Karpas-422 (cell line): ENCODE results near the gene TPRG1. TPM values are rescaled to one million over a fixed set of nuclear protein-coding genes. Genes with fewer than 3 reads are reported as not detected.

Source experiments
- DNase-seq: peaks from one replicate; pipeline ENCODE4 v3.0.0-alpha.2; 2015
- H2AFZ ChIP-seq: fragments of 200-600 bp; sonication (generic); 2 replicates; pipeline ENCODE4 v1.6.1; 2014; ENCODE audit warnings: antibody characterized with exemption, low read length, mixed read lengths
- H3K27ac ChIP-seq: fragments of 200-600 bp; sonication (generic); 2 replicates; pipeline ENCODE4 v1.5.1; 2014; ENCODE audit warnings: mild to moderate bottlenecking, low read length, moderate library complexity
- H3K27me3 ChIP-seq: fragments of 200-600 bp; sonication (generic); 2 replicates; pipeline ENCODE4 v1.6.1; 2014; ENCODE audit warnings: low read length, mixed read lengths
- H3K36me3 ChIP-seq: fragments of 200-600 bp; sonication (generic); 2 replicates; pipeline ENCODE4 v1.6.1; 2014; ENCODE audit warnings: low read length, mixed read lengths; ENCODE audit not compliant: insufficient read depth
- H3K4me1 ChIP-seq: fragments of 200-600 bp; sonication (generic); 2 replicates; pipeline ENCODE4 v1.6.1; 2014; ENCODE audit warnings: mild to moderate bottlenecking, low read length, mixed read lengths
- H3K4me2 ChIP-seq: fragments of 200-600 bp; sonication (generic); 2 replicates; pipeline ENCODE4 v1.6.1; 2014; ENCODE audit warnings: low read length, low read depth, mild to moderate bottlenecking; ENCODE audit not compliant: poor library complexity, severe bottlenecking
- H3K4me3 ChIP-seq: fragments of 200-600 bp; sonication (generic); 2 replicates; pipeline ENCODE4 v1.5.1; 2014; ENCODE audit warnings: mild to moderate bottlenecking, antibody characterized with exemption, low read length, mixed read lengths
- H3K79me2 ChIP-seq: fragments of 200-600 bp; sonication (generic); 2 replicates; pipeline ENCODE4 v1.6.1; 2014; ENCODE audit warnings: mild to moderate bottlenecking, low read length, mixed read lengths
- H3K9ac ChIP-seq: fragments of 200-600 bp; sonication (generic); 2 replicates; pipeline ENCODE4 v1.6.0; 2014; ENCODE audit warnings: low read length
- H3K9me2 ChIP-seq: fragments of 200-600 bp; sonication (generic), shearing (Covaris generic); replicated peaks from 2 replicates; pipeline ENCODE4 v1.6.0; 2014; ENCODE audit warnings: mild to moderate bottlenecking, low read length, moderate library complexity; ENCODE audit not compliant: insufficient read depth
- H3K9me3 ChIP-seq: fragments of 300-700, 200-600 bp; sonication (generic); 2 replicates; pipeline ENCODE4 v1.6.1; 2014; ENCODE audit warnings: low read length, mixed read lengths
- H4K20me1 ChIP-seq: fragments of 200-600 bp; sonication (generic); 2 replicates; pipeline ENCODE4 v1.6.1; 2014; ENCODE audit warnings: mild to moderate bottlenecking, antibody characterized with exemption, low read length, low read depth; ENCODE audit not compliant: insufficient read depth
- total RNA-seq: library from RNA; depleted of rRNA; stranded (reverse); fragments of >200 nt; shearing (Covaris generic); gene quantifications from 2 replicates; pipeline ENCODE4 v1.2.3, GENCODE V29; 2014; ENCODE audit warnings: low replicate concordance

Gene TPRG1
- total RNA-seq, 1 experiment from 2014 or later = not detected

DNA sequence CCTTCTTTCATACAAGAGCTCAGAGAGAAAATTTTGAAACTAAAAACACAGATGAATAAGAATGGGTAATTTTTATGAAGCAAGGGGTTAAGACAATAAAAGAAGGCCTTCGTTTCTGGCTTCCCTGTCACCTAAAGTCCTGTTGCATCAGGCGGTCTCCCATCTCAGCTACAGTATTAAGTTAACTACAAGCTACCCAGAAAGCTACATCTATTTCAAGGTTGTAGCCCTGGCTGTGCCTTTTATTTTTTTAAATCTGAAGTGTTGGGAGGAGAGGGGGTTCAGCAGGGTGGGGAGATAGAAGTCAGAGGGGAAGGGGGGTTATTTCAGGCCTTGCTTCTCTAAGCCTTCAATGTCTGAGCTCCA lies 183.3 kb downstream of the TPRG1 start:
- DNase-seq = no peak
- Histone ChIP-seq H2AFZ (no peak overlapping the region), H3K9me2 (no peaks in the 10 kb centered on the region), H4K20me1 (no peaks in the 10 kb centered on the region), H3K9ac (no peak overlapping the region), H3K27me3 (no peaks in the 10 kb centered on the region), H3K27ac (no peak overlapping the region), H3K4me2 (no peak overlapping the region), H3K9me3 (no peaks in the 10 kb centered on the region), H3K4me1 (no peaks in the 10 kb centered on the region), H3K79me2 (no peaks in the 10 kb centered on the region), H3K36me3 (no peaks in the 10 kb centered on the region), H3K4me3 (no peak overlapping the region)

DNA sequence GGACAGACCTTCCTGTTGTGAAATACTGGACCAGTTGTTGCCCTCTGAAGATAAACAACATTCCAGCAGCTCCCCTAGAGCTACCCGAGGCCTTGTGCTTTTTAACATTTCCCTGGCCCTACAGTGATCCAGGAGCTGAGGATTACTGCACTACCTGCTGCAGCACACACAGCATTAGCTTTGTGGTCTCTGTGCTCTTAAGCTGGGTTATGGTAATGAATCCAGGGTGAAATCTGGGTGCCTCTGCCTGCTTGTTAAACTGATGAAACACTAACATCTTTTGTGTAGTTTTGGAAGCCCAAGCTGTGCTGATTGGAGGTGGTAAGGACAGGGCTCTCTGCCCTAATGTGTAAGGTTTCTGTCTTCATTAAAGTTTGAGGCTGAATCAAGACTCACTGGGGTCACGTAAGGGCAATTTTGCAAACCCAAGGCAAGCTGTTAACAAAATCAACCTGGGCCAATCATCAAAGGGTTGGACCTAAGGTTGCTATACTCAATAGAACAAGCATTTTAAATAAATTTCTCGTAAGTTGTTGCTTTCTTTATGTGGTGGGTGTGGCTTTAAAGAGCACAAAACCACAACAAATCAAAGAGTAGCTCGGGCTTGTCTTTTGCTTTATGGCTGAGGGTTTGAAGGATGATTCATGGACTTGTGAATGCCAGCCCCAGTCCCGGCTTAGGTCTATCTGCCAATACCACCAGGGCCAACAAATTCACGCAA lies 183.9 kb downstream of the TPRG1 start:
- Histone ChIP-seq H3K27ac (no peak overlapping the region), H3K36me3 (no peaks in the 10 kb centered on the region), H3K79me2 (no peaks in the 10 kb centered on the region), H3K4me2 (no peak overlapping the region), H2AFZ (no peak overlapping the region), H3K9ac (no peak overlapping the region), H3K4me3 (no peak overlapping the region), H3K9me3 (no peaks in the 10 kb centered on the region), H3K27me3 (no peaks in the 10 kb centered on the region), H4K20me1 (no peaks in the 10 kb centered on the region), H3K4me1 (no peaks in the 10 kb centered on the region), H3K9me2 (no peaks in the 10 kb centered on the region)
- DNase-seq = no peak

DNA sequence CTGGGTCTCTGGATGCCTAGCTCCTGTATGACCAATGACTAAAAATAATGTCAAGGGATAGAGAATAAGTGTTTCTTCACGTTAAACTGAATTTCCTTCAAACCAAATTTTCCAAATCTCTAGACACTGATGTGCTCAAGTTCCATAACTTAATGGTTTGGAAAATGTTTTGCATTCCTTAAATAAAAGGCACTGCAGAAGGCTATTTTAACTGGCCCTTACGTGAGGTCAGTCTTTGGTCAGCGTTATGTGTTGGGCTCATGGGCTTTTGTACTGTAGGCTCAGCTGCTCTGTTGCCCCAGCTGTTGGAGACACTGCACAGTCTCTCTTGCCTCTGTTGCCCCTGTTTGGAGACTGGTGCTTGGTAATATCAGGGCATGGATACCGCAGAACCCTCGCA lies 188.5 kb downstream of the TPRG1 start:
- Histone ChIP-seq H3K4me3 (no peak overlapping the region), H3K27ac (no peak overlapping the region), H3K27me3 (no peaks in the 10 kb centered on the region), H3K4me2 (no peak overlapping the region), H3K36me3 (no peaks in the 10 kb centered on the region), H4K20me1 (no peaks in the 10 kb centered on the region), H3K9me3 (no peaks in the 10 kb centered on the region), H3K9me2 (no peaks in the 10 kb centered on the region), H2AFZ (no peak overlapping the region), H3K79me2 (no peaks in the 10 kb centered on the region), H3K9ac (no peak overlapping the region), H3K4me1 (no peaks in the 10 kb centered on the region)
- DNase-seq = no peak

DNA sequence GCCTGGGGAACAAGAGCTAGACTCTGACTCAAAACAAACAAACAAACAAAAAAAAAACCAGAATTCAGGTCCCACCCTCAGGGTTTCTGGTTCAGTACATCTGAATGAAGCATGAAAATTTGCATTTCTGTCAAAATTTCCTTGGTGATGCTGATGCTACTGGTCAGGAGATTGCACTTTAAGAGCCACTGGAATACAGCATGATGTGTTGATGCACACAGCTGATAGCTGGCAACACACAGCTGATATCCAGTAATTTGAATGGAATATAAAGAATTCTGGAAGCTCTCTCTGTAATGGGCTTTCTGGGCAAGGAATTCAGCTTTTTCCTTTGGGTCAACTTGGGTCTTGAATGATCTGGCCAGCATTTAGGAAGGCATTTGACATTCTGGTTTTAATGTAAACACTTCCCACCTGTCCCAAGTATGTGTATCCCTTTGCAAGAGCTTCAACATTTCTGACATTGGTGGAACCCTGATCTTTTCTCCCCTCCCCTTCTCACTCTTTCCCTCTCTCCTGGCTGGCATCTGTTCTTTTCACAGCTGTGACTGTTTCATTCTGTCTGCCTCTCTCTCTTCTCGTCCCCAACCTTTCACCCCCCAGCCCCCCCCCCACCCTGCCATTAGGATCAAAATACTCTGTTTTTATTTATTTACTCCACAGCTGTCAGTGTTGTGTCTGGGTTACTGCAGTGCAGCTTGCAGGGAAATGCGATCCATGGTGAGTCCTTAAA lies 189.5 kb downstream of the TPRG1 start:
- H3K36me3 ChIP-seq = no peaks in the 10 kb centered on the region
- no peaks in the 10 kb centered on the region for H3K27me3 ChIP-seq
- no peak overlapping the region for H3K4me2 ChIP-seq
- DNase-seq = no peak
- no peaks in the 10 kb centered on the region for H3K4me1 ChIP-seq
- H3K9me2 ChIP-seq = no peaks in the 10 kb centered on the region
- H2AFZ ChIP-seq = no peak overlapping the region
- no peaks in the 10 kb centered on the region for H3K79me2 ChIP-seq
- H3K9ac ChIP-seq = no peak overlapping the region
- H3K27ac ChIP-seq = no peak overlapping the region
- H3K9me3 ChIP-seq = no peaks in the 10 kb centered on the region
- H4K20me1 ChIP-seq = no peaks in the 10 kb centered on the region
- no peak overlapping the region for H3K4me3 ChIP-seq

DNA sequence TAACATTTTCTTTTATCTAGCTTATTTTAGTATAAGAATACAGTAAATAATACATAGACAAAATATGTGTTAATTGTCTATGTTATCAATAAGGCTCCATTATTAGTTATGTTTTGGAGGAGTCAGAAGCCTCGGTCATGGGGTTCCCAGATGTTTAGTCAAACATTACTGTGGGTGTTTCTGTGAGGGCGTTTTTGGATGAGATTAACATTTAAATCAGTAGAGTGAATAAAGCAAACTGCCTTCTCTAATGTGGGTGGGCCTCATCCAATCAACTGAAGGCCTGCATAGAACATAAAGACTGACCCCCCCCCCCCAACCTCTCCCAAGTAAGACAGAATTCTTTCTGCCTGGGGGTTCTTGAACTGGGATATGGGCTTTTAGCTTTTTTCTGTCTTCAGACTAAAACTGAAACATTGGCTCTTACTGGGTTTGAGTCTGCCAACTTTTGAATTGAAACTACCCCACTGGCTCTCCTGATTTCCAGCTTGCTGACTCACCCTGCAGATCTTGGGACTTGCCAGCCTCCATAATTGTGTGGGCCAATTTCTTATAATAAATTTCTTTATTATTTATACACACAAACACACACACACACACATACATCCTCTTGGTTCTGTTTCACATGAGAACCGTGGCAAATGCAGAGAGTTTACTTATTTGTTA lies 192.0 kb downstream of the TPRG1 start:
- Histone ChIP-seq H3K9me3 (no peaks in the 10 kb centered on the region), H3K27ac (no peak overlapping the region), H3K79me2 (no peaks in the 10 kb centered on the region), H3K4me3 (no peak overlapping the region), H3K4me2 (no peak overlapping the region), H3K4me1 (peaks cover 3% of the 10 kb centered on the region), H3K27me3 (no peaks in the 10 kb centered on the region), H3K9me2 (no peaks in the 10 kb centered on the region), H3K36me3 (no peaks in the 10 kb centered on the region), H4K20me1 (no peaks in the 10 kb centered on the region), H2AFZ (no peak overlapping the region), H3K9ac (no peak overlapping the region)
- DNase-seq = no peak

DNA sequence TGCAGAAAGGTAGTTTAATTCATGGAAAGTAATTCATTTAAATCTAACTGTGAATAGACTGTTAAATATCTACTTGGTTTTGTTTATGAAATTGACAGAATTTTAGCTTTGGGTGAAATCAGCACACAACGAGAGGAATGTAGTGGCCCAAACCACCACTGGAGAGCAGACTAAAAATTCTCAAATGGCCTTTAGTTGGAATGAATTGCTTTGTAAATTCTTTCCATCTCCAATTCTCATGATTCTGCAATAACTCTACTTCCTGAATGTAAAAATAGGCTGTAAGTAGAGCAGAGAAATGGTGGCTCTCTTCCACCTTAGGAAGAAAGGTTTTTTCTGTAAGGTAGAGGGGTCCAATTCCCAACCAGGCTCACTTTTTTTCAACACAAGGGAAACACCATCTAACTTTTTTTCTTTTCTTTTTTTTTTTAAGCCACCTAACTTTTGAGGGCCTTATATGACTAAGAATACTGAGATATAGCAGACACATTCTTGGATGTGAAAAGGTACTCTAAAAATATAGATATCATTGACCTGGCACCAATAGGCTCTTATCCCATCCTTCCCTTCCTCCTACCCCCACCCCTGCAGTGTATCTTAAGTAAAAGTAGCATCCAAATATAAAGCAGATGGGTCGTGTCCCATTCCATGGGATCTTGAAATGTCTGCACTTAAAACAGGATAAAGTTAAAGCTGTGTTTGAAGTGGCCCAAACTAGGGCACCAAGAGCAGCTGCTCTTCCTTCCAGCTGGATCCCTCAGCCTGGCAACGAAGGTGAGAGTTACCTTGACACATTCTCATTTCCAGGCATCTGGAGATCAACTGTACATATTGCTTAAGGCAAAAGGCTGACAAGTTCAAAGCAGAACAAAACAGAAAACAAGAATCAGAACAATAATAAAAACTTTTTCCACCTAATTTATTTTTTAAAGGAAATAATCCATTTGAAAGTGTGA lies 194.1 kb downstream of the TPRG1 start:
- Histone ChIP-seq H3K27ac (no peak overlapping the region), H4K20me1 (no peaks in the 10 kb centered on the region), H3K27me3 (no peaks in the 10 kb centered on the region), H3K4me3 (no peak overlapping the region), H3K4me1 (peaks cover 3% of the 10 kb centered on the region), H3K9me3 (no peaks in the 10 kb centered on the region), H2AFZ (no peak overlapping the region), H3K79me2 (no peaks in the 10 kb centered on the region), H3K36me3 (no peaks in the 10 kb centered on the region), H3K9ac (no peak overlapping the region), H3K4me2 (no peak overlapping the region), H3K9me2 (no peaks in the 10 kb centered on the region)
- no peak for DNase-seq

DNA sequence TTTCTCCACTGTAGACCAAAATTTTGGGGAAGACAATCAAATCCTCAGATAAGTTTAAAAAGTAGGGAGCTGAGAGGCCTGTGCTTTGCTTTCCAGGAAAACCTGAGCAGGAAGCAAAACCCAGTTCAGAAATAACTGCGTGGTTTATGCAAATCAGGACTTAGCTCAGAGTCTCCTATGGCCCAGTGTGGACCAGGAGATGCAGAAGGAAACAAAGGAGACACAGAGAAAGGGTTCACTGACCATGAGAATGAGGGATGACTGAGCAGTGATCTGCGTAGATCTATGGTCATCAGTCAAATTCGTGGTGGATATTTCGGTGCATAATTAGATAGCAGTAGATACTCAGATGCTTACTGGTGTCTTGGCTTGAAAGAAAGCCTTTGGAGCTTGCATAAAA lies 196.6 kb downstream of the TPRG1 start:
- Histone ChIP-seq H3K9ac (no peak overlapping the region), H3K4me2 (no peak overlapping the region), H3K4me3 (no peak overlapping the region), H3K9me3 (no peaks in the 10 kb centered on the region), H3K4me1 (peaks cover 3% of the 10 kb centered on the region), H4K20me1 (no peaks in the 10 kb centered on the region), H3K27ac (no peak overlapping the region), H2AFZ (no peak overlapping the region), H3K79me2 (no peaks in the 10 kb centered on the region), H3K27me3 (no peaks in the 10 kb centered on the region), H3K36me3 (no peaks in the 10 kb centered on the region), H3K9me2 (no peaks in the 10 kb centered on the region)
- DNase-seq = peak; percentile 45
